HFFc6 (cell line): ENCODE data around the gene SV2C. TPM values are rescaled to one million over a fixed set of nuclear protein-coding genes. Genes with fewer than 3 reads are reported as not detected.

ENCODE experiments used
- DNase-seq: peaks from one replicate; pipeline ENCODE4 v3.0.0-alpha.2; 2018
- H3K27ac Mint-ChIP-seq: 2 replicates; pipeline ENCODE4 v1.8.0; 2020; ENCODE audit warnings: mild to moderate bottlenecking, mixed read lengths
- H3K27me3 Mint-ChIP-seq: 2 replicates; pipeline ENCODE4 v1.8.0; 2021; ENCODE audit warnings: mild to moderate bottlenecking, moderate library complexity, mixed read lengths; ENCODE audit not compliant: insufficient read depth
- H3K36me3 Mint-ChIP-seq: 2 replicates; pipeline ENCODE4 v1.8.0; 2021; ENCODE audit warnings: low read depth, mixed read lengths
- H3K4me1 Mint-ChIP-seq: 2 replicates; pipeline ENCODE4 v1.8.0; 2020; ENCODE audit warnings: low read depth, mixed read lengths
- H3K4me3 Mint-ChIP-seq: 2 replicates; pipeline ENCODE4 v1.8.0; 2020; ENCODE audit warnings: mild to moderate bottlenecking, moderate library complexity, mixed read lengths
- H3K9me3 Mint-ChIP-seq: 2 replicates; pipeline ENCODE4 v1.8.0; 2020; ENCODE audit warnings: mild to moderate bottlenecking, mixed read lengths
- total RNA-seq, 6 experiments: library from RNA; stranded (reverse); fragmentation: NEBNext Ultra II Directional; extraction: Animal tissue kit (Norgen Biotek cat#: 25700); gene quantifications; 2 replicates in 1 of 6; 3 replicates in 5 of 6; pipeline ENCODE4 v1.2.3, GENCODE V29; 2021
- TF ChIP-seq, protein P1 (sequence below): fragments of 200-600 bp; sonication (generic); IDR thresholded peaks from 2 replicates; pipeline ENCODE4 v1.5.0; 2021; ENCODE audit warnings: antibody characterized with exemption, mild to moderate bottlenecking

SV2C gene
- total RNA-seq, 6 experiments from 2014 or later, result not detected

DNA sequence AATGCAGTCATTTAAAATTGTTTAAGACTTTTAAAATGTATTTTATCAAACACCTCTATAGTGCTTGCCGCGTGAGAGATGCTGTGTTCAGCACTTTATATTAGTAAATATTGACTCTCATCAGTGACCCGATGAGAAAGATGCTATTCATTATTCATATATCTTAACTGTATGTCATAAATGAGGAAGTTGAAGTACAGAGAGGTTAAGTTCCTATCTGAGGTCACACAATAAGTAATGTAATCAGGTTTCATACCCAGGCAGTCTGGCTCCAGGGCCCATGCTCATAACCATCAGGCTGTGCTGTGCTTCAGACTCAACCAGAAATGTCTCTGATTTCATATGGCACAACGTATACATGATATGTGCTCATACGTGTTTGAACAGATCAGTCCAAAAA lies 119.0 kb downstream of the SV2C start:
- TF ChIP-seq, protein P1, sequence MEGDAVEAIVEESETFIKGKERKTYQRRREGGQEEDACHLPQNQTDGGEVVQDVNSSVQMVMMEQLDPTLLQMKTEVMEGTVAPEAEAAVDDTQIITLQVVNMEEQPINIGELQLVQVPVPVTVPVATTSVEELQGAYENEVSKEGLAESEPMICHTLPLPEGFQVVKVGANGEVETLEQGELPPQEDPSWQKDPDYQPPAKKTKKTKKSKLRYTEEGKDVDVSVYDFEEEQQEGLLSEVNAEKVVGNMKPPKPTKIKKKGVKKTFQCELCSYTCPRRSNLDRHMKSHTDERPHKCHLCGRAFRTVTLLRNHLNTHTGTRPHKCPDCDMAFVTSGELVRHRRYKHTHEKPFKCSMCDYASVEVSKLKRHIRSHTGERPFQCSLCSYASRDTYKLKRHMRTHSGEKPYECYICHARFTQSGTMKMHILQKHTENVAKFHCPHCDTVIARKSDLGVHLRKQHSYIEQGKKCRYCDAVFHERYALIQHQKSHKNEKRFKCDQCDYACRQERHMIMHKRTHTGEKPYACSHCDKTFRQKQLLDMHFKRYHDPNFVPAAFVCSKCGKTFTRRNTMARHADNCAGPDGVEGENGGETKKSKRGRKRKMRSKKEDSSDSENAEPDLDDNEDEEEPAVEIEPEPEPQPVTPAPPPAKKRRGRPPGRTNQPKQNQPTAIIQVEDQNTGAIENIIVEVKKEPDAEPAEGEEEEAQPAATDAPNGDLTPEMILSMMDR, result no peak
- H3K4me3 Mint-ChIP-seq, result no peak overlapping the region
- no peaks in the 10 kb centered on the region for H3K36me3 Mint-ChIP-seq
- H3K27ac Mint-ChIP-seq, result no peak overlapping the region
- no peak for DNase-seq
- no peaks in the 10 kb centered on the region for H3K4me1 Mint-ChIP-seq
- H3K9me3 Mint-ChIP-seq, result no peaks in the 10 kb centered on the region; the same call in 1 of the 2 replicates
- peaks cover 3% of the 10 kb centered on the region; the same call in 1 of the 2 replicates for H3K27me3 Mint-ChIP-seq

DNA sequence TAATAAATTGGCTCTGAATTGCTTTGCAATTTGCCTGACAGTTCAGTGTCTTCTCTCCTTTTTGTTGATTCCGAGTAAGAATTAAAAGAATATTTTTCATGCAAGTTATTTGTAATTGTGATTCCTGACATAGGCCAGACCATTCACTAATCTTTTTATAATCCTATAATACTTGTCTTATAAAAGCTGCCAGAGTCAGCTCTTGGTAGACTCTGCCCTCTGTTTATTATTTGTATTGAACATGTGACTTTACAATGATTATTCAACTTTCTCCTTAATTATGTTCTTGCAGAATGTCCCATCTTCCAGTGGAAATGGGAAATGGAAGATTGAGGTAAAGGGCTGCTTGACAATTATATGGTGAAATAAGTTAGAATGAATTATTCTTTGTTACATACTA lies 121.0 kb downstream of the SV2C start:
- H3K27me3 Mint-ChIP-seq, result no peaks in the 10 kb centered on the region; the same call in 1 of the 2 replicates
- no peak overlapping the region for H3K27ac Mint-ChIP-seq
- DNase-seq, result no peak
- H3K36me3 Mint-ChIP-seq, result no peaks in the 10 kb centered on the region
- H3K4me3 Mint-ChIP-seq, result no peak overlapping the region
- TF ChIP-seq, protein P1, result no peak
- no peaks in the 10 kb centered on the region; the same call in 1 of the 2 replicates for H3K9me3 Mint-ChIP-seq
- no peaks in the 10 kb centered on the region for H3K4me1 Mint-ChIP-seq

DNA sequence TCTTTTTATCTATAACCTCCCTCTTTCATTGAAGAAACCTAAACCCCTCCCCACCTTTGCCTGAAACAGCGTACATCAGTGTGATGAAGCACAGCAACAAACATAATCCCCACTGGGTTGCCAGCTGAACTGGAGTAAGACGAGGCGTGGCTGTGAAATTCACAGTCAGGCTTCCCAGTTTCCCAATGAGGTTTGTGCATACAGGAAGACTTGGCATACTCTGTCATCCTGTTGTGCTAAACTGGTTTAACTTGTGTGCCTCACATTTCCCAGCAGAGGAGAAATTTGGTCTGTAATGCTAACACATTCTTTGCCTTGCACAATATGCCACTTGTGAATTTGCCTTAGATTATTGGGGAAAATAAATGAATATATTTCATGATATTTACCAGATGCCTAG lies 121.5 kb downstream of the SV2C start:
- Mint-ChIP-seq H3K4me1 (no peaks in the 10 kb centered on the region), H3K27ac (no peak overlapping the region), H3K36me3 (no peaks in the 10 kb centered on the region), H3K9me3 (peaks cover 2% of the 10 kb centered on the region), H3K27me3 (no peaks in the 10 kb centered on the region; the same call in 1 of the 2 replicates), H3K4me3 (no peak overlapping the region)
- DNase-seq, result no peak
- TF ChIP-seq, protein P1, result no peak

DNA sequence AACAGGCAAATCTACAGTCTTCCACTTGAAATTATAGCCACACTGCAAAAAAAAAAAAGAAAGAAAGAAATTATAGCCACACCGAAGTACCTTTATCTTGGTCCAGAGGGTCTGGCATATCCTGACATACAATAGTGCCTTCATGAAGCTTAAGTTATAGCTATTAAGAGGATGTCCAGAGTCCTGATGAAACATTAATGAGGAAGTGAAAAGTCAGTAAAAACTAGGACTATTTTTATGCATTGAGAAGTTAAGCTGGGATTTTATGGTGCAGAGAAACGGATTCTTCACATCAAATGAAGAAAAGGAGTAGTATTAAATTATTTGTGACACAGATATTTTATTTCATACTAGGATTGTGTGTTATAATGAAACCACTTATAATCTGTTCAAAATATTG lies 123.9 kb downstream of the SV2C start:
- no peak for DNase-seq
- Mint-ChIP-seq H3K4me3 (no peak overlapping the region), H3K4me1 (no peaks in the 10 kb centered on the region), H3K36me3 (no peaks in the 10 kb centered on the region), H3K27ac (no peak overlapping the region), H3K9me3 (peaks cover 19% of the 10 kb centered on the region), H3K27me3 (no peaks in the 10 kb centered on the region; the same call in 1 of the 2 replicates)
- TF ChIP-seq, protein P1, result no peak

DNA sequence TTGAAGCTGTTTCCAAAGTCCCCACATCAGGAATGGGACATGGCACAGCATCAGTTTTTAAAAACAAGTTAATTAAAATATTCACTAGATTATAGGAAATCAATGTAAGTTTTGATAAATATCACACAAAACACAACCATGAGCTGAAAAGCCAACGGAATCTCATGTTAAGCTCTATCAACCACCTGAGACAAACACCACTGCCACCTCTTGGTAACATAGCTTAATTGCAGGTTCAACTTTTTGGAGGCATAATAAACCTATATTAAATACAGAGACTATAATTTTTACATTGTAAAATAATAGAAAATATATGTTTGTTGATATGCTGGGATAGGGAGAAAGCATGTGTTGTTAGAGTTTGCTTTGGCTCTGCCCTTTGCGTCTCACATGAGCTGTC lies 126.1 kb downstream of the SV2C start:
- H3K4me1 Mint-ChIP-seq, result no peaks in the 10 kb centered on the region
- TF ChIP-seq, protein P1, result no peak
- H3K36me3 Mint-ChIP-seq, result no peaks in the 10 kb centered on the region
- DNase-seq, result no peak
- H3K9me3 Mint-ChIP-seq, result peaks cover 25% of the 10 kb centered on the region
- no peaks in the 10 kb centered on the region; the same call in 1 of the 2 replicates for H3K27me3 Mint-ChIP-seq
- H3K27ac Mint-ChIP-seq, result no peak overlapping the region
- no peak overlapping the region for H3K4me3 Mint-ChIP-seq

DNA sequence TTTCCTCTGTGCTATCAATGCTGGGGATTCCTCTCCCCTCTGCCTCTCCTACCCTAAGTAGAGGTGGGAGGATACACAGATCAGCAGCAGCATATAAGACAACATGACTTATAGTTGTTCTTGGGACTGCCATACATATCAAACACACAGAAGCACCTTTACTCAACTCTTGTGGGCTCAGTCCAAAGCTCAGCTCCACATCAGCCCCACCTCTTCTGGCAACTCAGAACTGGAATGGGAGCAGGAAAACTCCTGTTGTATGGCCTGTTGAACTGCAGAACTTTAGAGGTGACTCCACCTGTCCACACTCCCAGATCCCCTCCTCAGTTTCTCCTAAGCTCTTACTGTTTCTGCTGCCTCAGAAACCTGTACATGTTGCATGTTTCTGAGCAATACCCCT lies 127.8 kb downstream of the SV2C start:
- TF ChIP-seq, protein P1, result no peak
- H3K9me3 Mint-ChIP-seq, result peaks cover 33% of the 10 kb centered on the region
- DNase-seq, result no peak
- no peak overlapping the region for H3K27ac Mint-ChIP-seq
- H3K4me1 Mint-ChIP-seq, result no peaks in the 10 kb centered on the region
- no peak overlapping the region for H3K4me3 Mint-ChIP-seq
- H3K36me3 Mint-ChIP-seq, result no peaks in the 10 kb centered on the region
- no peaks in the 10 kb centered on the region; the same call in 1 of the 2 replicates for H3K27me3 Mint-ChIP-seq
